Measurements from ENCODE around the gene SLC25A48.

The SLC25A48 gene

GRCh38 chr5:135834639-135835529 is at the start of gene SLC25A48:
SLC25A48 (plus strand) TSS chr5:135834663; CDS start chr5:135834848, 185 bp downstream.
- DNase-seq: no peak

GRCh38 chr5:135800656-135801055 is 33.8 kb upstream of the SLC25A48 start:
- DNase-seq: no peak

- no peak for DNase-seq
Observed at GRCh38 chr5:135810188-135810943, 24.1 kb upstream of the SLC25A48 start.

- no peak for DNase-seq
Observed at GRCh38 chr5:135811007-135811406, 23.5 kb upstream of the SLC25A48 start.

GRCh38 chr5:135813758-135814157 is 20.7 kb upstream of the SLC25A48 start:
- no peak for DNase-seq

- DNase-seq: no peak
Observed at GRCh38 chr5:135814316-135814715, 20.1 kb upstream of the SLC25A48 start.

GRCh38 chr5:135814812-135815211 is 19.7 kb upstream of the SLC25A48 start:
- DNase-seq: no peak

GRCh38 chr5:135821061-135821801 is 13.2 kb upstream of the SLC25A48 start:
- DNase-seq: no peak

- DNase-seq: no peak
Observed at GRCh38 chr5:135821802-135822201, 12.7 kb upstream of the SLC25A48 start.

GRCh38 chr5:135822286-135822685 is 12.2 kb upstream of the SLC25A48 start:
- DNase-seq: no peak

- DNase-seq: no peak
Observed at GRCh38 chr5:135822959-135823358, 11.5 kb upstream of the SLC25A48 start.

- DNase-seq: no peak
Observed at GRCh38 chr5:135823881-135824280, 10.6 kb upstream of the SLC25A48 start.

GRCh38 chr5:135824541-135825041 is 9.9 kb upstream of the SLC25A48 start:
- no peak for DNase-seq

- DNase-seq: no peak
Observed at GRCh38 chr5:135825373-135826220, 8.9 kb upstream of the SLC25A48 start.

GRCh38 chr5:135826221-135826525 is 8.3 kb upstream of the SLC25A48 start:
- no peak for DNase-seq

GRCh38 chr5:135826994-135827671 is 7.3 kb upstream of the SLC25A48 start:
- no peak for DNase-seq

- no peak for DNase-seq
Observed at GRCh38 chr5:135827965-135828781, 6.3 kb upstream of the SLC25A48 start.

GRCh38 chr5:135828782-135829127 is 5.7 kb upstream of the SLC25A48 start:
- DNase-seq: no peak

GRCh38 chr5:135829179-135829578 is 5.3 kb upstream of the SLC25A48 start:
- DNase-seq: no peak

- DNase-seq: no peak
Observed at GRCh38 chr5:135829681-135830383, 4.6 kb upstream of the SLC25A48 start.
